GM19035 (cell line): Measurements from ENCODE around the gene TP53TG5.

Experiments used
- ATAC-seq: cut with Tn5 transposase; IDR thresholded peaks from one replicate; pipeline ENCODE4 v1.9.1; 2021; ENCODE audit not compliant: unreplicated experiment

The TP53TG5 gene

DNA sequence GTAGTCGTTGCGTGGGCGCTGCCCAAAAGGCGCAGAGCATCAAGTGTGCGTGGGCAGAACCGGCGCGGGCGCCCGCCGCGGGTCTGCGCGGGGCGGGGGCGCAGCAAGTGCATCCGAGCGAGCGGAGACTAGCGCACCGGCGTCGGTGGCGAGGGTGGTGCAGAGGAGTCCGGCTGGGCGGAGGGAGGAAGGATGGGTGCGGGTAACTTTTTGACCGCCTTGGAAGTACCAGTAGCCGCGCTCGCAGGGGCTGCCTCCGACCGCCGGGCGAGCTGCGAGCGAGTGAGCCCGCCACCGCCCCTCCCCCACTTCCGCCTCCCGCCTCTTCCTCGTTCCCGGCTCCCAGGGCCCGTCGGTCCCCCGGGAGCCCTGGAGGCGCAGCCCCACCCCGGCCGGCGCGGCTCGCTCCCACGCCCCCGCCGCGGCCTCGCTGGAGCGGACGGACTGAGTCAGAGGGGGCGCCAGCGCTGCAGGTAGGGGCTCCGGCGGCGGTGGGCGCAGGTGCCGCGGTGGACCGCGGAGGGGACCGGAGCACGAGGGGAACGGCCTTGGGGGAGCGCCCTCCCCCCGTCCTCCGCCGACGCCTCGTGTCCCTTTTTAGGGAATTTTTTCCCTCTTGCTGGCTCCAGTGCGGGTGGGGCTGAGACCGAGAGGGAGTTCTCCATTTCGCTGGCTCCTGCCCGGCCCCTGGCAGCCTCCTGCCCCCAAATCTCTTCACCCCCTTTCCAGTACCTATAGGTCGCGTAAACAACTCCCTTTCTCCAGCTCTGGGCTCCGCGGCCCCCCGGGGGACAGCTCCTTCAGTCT lies 28.3 kb upstream of the TP53TG5 start:
- no peak for ATAC-seq

DNA sequence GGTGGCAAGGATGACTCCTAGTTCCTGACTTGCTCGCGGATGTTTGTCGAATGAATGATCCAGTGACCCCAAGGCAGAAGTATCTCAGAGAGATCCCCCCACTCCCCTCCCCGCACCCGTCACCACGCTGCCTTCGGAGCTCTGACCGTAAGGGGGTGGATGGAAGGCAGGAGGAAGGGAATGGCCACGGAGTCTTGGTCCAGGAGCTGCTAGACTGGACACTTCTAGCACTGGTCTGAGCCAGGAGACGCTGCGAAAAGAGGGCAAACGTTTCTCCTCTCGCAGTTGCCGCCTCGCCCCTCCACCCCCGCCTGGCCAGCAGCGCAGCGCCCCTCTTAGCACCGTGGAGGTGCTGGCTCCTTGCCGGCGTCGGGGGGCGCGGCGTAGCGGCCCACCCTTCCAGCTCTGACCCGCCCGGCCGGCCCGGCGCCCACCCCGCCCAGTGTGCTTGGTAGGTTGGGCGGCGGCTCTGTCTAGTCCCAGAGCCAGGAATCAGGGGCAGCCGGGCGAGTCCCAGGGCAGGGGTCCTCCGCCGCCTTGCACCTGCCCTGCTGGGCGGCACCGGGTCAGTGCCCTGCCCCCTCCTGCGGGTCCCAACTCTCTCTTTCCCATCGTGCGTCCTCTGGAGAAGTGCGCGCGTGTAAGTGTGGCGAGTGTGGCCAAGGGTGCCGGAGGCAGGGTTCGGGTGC lies 27.6 kb upstream of the TP53TG5 start:
- no peak for ATAC-seq

DNA sequence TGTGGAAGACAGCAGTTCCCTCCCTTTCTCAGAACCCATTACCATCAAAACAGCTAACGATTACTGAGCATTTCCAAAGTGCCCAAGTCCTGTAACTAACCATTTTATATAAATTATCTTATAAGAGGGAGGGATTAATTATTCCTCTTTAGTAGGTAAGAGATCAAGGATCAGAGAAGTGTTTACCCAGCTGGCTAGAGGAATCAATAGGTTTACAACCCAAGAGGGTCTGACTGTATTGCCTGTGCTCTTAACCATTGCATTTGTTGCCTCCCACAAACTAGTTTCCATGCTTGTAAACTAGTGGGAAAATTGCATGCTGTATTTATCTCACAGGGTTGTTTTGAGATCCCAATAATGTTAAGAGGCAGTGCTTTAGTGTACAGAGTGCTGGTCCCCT lies 26.3 kb upstream of the TP53TG5 start:
- no peak for ATAC-seq

DNA sequence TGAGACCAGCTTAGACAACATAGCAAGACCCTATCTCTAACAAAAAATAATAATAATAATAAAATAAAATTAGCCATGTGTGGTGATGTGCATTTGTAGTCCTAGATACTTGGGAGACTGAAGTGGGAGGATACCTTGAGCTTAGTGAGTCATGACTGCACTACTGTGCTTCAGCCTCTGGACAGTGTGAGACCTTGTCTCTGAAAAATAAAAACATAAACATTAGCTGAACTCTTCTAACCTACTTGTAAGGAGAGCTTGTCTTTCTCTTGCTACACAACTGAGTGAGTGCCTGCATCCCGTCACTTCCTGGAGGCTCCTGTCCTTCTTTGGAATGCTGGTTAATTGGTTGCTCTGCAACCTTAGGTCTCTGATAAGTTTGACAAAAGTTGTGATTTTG lies 24.8 kb upstream of the TP53TG5 start:
- ATAC-seq, result no peak

DNA sequence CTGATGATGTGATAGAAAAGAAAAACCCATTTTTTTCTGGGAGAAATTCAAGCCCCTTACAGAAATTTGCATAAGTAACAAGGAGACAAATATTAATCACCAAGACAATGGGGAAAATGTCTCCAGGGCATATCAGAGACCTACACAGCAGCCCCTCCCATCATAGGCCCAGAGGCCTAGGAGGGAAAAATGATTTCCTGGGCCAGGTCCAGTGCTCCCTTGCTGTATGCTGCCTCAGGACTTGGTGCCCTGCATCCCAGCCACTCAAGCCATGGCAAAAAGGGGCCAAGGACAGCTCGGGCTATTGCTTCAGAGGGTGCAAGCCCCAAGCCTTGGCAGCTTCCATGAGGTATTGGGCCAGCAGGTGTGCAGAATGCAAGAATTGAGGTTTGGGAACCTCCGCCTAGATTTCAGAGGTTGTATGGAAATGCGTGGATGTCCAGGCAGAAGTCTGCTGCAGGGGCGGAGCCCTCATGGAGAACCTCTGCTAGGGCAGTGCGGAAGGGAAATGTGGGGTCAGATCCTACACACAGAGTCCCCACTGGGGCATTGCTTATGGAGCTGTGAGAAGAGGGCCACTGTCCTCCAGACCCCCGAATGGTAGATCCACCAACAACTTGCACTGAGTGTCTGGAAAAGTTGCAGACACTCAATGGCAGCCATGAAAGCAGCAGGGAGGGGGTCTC lies 22.4 kb upstream of the TP53TG5 start:
- ATAC-seq, result no peak

DNA sequence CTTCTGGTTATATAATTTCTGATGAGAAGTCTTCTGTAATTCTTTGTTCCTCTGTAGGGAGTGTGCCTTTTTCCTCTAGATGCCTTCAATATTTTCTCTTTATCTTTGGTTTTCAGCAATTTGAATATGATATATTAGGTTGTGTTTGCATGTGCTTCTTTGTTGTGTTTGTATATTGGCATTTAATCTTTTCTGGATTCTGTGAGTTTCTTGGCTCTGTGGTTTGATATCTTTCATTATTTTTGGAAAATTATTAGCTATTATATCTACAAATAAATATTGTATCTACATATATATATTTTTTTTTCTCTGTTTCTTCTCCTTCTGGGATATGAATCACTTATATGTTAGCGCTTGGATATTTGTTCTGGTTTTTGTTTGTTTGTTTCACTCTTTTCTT lies 20.9 kb upstream of the TP53TG5 start:
- no peak for ATAC-seq

DNA sequence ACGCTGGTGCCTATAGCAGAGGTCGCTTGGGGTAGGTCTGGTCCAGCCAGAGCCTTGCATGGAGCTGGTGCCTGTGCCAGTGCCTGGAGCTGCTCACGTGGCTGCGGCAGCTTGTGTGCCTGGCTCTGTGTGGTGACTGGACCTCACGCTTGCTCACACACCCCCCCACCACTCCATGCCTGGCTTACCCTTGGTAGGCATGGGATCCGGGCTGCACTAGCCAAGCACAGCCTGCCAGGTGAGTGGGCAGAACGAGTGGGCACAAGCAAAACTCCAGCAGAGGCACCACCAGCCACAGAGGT lies 16.9 kb upstream of the TP53TG5 start:
- no peak for ATAC-seq

DNA sequence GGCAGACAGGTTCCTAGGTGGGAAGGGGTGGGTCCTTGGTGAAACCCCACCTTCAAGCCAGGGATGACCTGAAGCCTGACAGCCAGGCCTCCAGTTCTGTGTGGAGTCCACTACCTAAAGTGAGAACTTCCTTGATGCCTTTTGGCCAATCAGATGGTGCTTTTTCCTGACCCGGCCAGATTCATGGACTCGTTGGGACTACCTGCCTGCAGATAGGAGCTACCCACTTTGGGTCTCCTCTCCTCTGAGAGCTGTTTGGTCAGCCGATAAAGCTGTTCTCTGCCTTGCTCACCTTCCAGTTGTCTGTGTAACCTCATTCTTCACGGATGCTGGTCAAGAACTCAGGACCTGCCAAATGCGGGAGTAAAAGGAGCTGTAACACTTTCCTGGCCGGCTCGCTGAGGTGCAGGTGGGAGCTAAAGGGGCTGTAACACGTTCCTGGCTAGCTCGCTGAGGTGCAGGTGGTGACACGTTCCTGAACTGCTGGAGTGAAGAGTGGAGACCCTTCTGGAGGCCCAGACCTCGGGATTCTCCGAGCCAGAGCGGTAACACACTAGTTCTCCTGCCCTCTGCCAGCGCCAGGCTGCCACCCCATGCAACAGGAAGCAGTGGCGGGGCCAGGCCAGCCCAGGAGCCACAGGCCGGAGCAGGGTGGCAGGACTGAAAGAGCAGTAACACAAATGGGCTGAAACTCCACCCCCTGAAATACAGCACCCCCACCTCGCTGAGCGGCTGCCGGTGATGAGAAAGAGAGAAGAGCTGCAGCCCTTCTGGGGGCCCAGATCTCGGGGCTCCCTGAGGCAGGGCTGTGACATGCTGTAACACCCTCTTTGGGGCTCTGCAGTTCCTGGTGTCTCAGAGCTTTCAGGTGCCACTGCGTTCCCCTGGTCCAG lies 16.3 kb upstream of the TP53TG5 start:
- no peak for ATAC-seq

DNA sequence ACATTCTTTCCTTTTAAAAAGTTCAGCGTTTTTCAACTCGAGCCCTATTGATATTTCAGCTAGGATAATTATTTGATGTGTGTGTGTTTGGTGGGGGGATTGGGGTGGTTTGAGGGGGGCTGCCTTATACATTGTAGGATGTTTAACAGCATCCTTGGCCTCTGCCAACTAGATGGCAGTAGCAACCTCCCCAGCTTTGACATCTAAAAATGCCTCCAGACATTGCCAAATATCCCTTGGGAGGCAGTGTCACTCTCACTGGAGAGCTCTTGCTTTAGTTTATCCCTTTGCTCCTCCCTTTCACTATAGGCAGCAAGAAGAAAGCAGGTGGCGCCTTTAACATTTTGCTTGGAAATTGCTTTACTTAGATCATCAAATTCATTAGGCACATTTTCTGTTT lies 14.6 kb upstream of the TP53TG5 start:
- no peak for ATAC-seq

DNA sequence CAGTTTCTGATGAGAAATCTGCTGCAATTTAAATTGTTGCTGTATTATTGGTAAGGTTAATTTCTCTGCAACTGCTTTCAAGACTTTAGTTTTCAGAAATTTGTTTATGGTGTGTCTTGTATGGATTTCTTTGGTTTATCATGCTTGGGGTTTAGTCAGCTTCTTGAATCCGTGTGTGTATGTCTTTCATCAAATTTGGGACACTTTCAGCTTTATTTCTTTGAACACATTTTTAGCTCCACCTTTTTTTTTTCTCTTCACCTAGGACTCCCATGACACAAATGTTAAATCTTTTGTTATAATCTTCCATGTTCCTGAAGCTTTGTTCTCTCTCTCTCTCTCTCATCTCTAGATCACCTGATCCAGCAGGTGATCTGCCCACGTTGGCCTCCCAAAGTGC lies 13.4 kb upstream of the TP53TG5 start:
- no peak for ATAC-seq

DNA sequence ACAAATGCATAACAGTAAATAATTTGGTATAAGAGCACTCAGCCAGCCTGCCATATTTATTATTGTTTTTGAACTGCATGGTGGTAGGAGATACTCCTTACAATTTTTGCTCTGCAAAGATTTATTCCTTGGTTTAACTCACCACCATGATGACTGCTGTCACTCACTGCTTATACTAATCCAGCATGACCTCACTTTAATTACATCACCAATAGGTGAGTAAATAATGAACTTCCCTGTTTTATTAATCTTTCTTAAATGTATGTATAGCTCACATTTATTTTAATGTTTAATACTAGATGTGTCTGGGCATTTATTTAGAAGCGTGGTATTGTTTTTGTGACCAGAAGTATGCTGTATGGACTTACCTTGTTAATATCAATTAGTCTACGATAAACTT lies 12.8 kb upstream of the TP53TG5 start:
- no peak for ATAC-seq

DNA sequence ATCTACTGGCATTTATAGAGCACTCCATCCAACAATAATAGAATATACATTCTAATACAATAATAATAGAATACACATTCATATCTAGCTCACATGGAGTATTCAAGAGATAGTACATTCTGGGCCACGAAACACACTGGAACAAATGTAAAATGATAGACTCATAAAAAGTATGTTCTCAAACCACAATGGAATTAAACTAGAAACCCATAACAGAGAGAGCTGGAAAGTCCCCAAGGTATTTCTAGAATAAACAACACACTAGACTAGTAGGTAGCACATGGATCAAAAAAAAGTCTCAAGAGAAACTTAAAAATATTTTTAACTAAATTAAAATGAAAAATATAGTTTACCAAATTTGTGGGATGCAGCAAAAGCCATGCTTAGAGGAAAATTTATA lies 9.1 kb upstream of the TP53TG5 start:
- ATAC-seq, result no peak

DNA sequence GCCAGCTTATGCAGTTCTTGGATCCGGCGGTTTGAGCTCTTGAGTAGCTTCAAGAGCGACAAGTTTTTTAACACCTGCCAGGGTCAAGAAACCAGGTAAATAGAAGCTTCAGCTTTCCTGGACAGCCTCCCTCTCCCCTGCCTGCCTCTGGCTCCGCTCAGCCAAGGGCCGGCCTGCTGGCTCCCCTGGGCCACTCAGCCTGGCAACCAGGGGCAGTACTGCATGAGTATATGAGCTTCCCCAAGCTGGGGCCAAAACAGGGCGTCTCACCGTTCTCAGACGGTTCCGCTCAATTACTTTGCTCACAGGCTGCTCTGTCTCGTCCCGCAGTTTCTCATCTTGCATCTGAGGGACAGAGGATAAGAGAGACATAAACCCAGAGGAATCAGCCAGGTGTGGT lies 856 bp downstream of the TP53TG5 start:
- no peak for ATAC-seq

DNA sequence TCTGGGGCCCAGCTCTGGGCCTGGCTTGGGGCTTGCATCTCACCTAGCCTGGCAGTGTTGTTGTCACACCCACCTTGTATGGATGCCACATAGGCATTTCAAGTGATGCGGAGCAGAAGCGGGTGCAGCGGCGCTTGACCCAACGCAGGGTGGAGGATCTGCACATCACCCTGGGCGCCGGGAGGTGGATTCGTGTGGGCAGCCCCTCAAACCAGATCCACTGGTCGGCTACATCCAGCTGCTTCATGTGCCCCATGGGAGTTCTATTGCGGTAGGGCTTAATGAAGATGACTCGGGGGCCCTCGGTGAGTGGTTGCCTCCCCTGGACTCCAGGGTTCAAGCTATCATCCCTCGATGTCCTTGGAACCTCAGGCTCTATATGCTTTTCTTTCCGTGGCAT lies 3.2 kb downstream of the TP53TG5 start:
- ATAC-seq, result no peak

DNA sequence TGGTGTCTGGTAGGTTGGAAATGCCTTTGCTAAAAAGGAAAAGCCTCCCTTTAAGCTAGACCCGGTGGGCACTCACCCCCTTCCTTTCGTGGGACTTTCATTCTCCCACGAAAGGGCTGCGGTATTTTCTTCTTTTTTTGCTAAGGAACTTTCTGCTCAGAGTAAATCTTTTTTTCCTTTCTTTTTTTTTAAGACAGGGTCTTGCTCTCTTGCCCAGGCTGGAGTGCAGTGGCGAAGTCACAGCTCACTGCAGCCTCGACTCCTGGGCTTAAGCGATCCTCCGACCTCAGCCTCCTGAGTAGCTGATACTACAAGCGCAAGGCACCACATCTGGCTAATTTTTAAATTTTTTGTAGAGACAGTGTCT lies 4.0 kb downstream of the TP53TG5 start:
- no peak for ATAC-seq

DNA sequence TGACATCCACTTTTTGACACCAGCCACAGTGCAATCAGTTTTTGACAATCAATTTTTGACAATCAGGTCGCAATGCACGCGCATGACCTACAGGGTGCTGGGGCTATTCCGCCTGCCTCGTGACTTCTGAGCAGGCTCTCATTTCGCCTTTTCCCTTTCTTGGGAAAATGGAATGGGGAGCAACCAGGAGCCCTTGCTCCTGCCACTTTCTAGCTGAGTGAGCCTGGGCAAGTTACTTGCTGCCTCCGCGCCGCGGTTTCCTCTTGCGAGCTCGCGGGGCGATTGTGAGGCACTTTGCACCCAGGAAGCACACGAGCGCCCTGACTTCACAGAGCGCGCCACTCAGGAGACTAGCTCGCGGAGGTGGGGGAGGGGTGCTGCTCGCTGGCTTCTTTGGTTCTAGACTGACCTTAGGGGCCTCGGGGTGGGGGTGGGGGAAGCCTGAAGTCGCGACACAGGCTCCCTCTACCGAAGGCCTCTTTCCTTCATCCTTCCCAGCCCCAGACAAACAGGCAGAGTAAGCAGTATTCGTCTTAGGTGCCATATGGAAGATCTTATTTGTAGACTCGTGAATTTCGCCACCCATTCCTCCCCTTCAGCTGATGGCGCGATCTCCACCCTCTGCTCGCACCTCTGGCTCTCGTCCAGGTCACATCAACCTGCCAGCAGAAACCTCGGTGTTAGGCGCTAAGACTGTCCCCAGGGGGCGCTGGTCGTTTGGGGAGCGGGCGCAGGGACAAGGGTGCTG lies 4.6 kb downstream of the TP53TG5 start:
- ATAC-seq, result peak; percentile 89

DNA sequence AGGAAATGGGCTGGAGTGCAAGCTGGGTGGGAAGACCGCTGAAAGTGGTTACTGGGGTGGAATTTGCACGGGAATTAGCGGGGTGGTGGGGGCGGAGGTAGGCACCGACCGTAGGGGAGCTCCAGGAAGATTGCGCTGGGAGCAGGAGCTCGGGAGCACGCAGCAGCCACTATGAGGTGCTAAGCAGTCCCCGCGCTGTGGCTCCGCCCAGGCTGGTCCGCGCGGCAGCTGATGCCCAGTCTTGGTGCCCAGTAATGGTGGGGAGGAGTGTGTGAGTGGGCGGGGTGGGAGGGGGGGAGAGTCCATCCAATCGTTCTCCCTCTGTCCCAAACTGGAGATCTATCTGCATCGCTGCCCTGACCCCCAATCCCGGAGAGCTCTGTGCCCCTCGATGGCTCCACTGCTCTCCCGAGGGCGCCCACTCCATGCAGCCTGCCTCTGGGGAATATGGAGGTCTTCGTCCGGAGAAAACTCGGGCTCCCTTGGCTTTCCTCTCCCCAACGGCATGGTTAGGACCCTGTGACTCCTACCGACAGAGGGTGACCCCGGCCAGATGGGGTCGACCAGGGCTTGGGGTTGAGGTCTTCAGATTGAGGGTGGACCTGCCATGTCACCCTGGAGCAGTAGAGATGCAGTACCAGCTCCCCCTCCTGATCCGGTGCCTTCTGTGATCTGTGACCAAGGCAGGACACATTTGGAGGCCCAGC lies 5.3 kb downstream of the TP53TG5 start:
- no peak for ATAC-seq

DNA sequence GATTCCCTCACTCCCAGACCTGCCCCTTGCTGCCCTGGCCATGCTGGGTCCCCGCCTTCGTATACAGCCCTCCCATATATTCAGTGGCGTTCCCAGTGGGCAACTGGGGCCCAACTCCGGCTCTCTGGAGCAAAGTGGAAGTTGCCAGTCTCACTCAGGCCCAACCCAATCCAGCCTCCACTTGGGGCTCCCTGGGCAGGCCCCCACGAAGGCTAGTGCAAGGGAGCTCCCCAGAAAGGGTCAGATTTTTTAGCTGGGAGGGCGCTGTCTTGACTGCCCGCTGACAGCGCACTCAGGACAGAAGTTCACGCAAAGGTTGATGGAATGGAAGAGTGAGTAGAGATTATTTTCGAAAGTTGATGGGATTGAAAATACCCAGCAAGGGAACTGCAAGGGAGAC lies 5.9 kb downstream of the TP53TG5 start:
- ATAC-seq, result no peak

DNA sequence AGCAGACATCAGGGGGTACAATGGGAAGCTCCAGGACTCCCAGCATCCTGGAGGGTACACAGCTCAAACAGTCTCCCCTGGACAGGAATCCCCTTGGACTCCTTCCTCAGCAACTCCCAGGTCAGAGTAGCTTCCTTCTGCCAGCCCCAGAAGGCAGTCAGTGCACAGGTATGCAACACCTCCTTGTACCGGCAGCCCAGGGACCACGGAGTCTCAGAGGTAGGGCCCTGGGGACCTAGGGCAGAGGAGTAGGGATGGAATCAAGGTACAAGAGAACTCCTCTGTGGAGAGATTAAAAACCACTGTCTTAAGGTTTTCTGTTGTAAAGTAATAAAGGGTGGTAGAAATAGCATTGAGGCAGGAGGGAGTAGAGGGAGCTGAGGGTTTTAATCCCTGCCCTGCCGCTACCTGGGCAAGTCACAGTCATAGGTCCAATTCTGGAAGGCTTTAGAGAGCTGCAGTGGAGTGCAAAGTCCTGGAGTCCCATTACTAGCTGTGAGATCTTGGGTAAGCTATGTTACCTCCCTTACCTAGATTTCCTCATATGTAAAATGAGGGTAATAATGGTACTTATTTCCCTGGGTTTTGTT lies 7.5 kb downstream of the TP53TG5 start:
- ATAC-seq, result no peak
